ENCODE measurements around the gene IFFO2. TPM values are rescaled to one million over a fixed set of nuclear protein-coding genes. Genes with fewer than 3 reads are reported as not detected.

IFFO2 gene
- total RNA-seq, 2 donors from 2014 or later = 4.6 to 6.4 TPM

DNA sequence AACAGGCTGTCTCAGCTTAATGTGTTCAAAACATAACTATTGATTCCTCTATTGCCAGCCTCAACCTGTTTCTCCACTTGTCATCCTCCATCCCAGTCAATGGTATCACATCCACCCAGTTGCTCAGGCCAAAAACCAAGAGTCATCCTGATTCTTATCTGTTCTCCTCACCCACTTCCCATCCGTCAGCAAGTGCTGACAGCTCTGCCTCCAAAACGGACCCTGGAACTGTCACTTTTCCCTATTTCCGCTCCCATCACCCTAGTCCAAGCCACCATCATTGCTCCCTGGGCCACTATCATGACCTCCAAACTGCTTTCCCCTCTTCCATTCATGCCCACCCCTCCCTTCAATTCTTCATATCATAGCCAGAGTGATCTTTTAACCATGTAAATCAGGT is 36.2 kb upstream of the IFFO2 start:
- H3K9me3 Mint-ChIP-seq = no peaks in the 10 kb centered on the region
- Histone ChIP-seq H3K9ac (ENCODE audit: extremely low read depth, low read length, poor library complexity, severe bottlenecking) (no peak overlapping the region), H3K27ac (ENCODE audit: low read depth, low read length) (no peak overlapping the region), H3K4me1 (ENCODE audit: control insufficient read depth, insufficient read depth, low read length) (peaks cover 4% of the 10 kb centered on the region), H3K4me3 (ENCODE audit: low read length) (no peak overlapping the region), H3K9me3 (ENCODE audit: control insufficient read depth, low read length) (no peaks in the 10 kb centered on the region), H3K36me3 (ENCODE audit: control insufficient read depth, insufficient read depth, low read length) (no peaks in the 10 kb centered on the region), H3K27me3 (ENCODE audit: control insufficient read depth, insufficient read depth, low read length, poor library complexity, severe bottlenecking) (no peaks in the 10 kb centered on the region)
- WGBS, 2 experiments (ENCODE audit: insufficient coverage in 1 of 2, insufficient read length in 1 of 2) = 88 to 92% methylated on average over 3 of the region's 3 CpGs
- peaks cover 9% of the 10 kb centered on the region for H3K4me1 Mint-ChIP-seq
- H3K27me3 Mint-ChIP-seq (ENCODE audit: insufficient read depth) = peaks cover 9% of the 10 kb centered on the region
- no peaks in the 10 kb centered on the region for H3K36me3 Mint-ChIP-seq (ENCODE audit: low read depth)
- TF ChIP-seq, protein P1, sequence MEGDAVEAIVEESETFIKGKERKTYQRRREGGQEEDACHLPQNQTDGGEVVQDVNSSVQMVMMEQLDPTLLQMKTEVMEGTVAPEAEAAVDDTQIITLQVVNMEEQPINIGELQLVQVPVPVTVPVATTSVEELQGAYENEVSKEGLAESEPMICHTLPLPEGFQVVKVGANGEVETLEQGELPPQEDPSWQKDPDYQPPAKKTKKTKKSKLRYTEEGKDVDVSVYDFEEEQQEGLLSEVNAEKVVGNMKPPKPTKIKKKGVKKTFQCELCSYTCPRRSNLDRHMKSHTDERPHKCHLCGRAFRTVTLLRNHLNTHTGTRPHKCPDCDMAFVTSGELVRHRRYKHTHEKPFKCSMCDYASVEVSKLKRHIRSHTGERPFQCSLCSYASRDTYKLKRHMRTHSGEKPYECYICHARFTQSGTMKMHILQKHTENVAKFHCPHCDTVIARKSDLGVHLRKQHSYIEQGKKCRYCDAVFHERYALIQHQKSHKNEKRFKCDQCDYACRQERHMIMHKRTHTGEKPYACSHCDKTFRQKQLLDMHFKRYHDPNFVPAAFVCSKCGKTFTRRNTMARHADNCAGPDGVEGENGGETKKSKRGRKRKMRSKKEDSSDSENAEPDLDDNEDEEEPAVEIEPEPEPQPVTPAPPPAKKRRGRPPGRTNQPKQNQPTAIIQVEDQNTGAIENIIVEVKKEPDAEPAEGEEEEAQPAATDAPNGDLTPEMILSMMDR (conservative IDR thresholded peaks at IDR 0.05) = no peak
- H3K4me3 Mint-ChIP-seq = no peak overlapping the region
- H3K27ac Mint-ChIP-seq = no peak overlapping the region
- DNase-seq = no peak

DNA sequence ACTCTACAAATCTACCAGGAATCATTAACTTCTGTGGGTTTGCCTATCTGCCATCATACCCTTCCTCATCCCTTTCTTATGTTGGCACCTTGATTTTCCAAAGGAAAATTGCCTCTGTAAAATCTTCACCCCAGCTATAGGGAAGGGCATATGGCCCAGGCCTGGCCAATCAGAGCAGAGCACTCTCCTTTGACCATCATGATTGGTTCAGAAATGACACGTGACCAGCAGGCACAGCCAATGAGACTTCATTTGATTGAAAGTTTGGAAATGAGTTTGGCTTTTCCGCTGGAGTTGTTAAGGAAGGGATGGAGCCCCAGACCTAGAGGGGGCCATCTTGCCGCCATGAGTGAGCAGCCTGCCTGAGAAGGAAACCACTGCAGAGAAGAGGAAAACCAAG is 35.1 kb upstream of the IFFO2 start:
- Histone ChIP-seq H3K4me1 (ENCODE audit: control insufficient read depth, insufficient read depth, low read length) (peaks cover 4% of the 10 kb centered on the region), H3K4me3 (ENCODE audit: low read length) (no peak overlapping the region), H3K9me3 (ENCODE audit: control insufficient read depth, low read length) (no peaks in the 10 kb centered on the region), H3K9ac (ENCODE audit: extremely low read depth, low read length, poor library complexity, severe bottlenecking) (no peak overlapping the region), H3K36me3 (ENCODE audit: control insufficient read depth, insufficient read depth, low read length) (no peaks in the 10 kb centered on the region), H3K27ac (ENCODE audit: low read depth, low read length) (no peak overlapping the region), H3K27me3 (ENCODE audit: control insufficient read depth, insufficient read depth, low read length, poor library complexity, severe bottlenecking) (no peaks in the 10 kb centered on the region)
- no peaks in the 10 kb centered on the region for H3K9me3 Mint-ChIP-seq
- H3K4me3 Mint-ChIP-seq = no peak overlapping the region
- no peak overlapping the region for H3K27ac Mint-ChIP-seq
- WGBS, 2 experiments (ENCODE audit: insufficient coverage in 1 of 2, insufficient read length in 1 of 2) = 92 to 100% methylated on average over 2 to 3 of the region's 3 CpGs
- peaks cover 9% of the 10 kb centered on the region for H3K4me1 Mint-ChIP-seq
- no peaks in the 10 kb centered on the region for H3K36me3 Mint-ChIP-seq (ENCODE audit: low read depth)
- H3K27me3 Mint-ChIP-seq (ENCODE audit: insufficient read depth) = peaks cover 3% of the 10 kb centered on the region
- DNase-seq = no peak
- TF ChIP-seq, protein P1 (conservative IDR thresholded peaks at IDR 0.05) = no peak

DNA sequence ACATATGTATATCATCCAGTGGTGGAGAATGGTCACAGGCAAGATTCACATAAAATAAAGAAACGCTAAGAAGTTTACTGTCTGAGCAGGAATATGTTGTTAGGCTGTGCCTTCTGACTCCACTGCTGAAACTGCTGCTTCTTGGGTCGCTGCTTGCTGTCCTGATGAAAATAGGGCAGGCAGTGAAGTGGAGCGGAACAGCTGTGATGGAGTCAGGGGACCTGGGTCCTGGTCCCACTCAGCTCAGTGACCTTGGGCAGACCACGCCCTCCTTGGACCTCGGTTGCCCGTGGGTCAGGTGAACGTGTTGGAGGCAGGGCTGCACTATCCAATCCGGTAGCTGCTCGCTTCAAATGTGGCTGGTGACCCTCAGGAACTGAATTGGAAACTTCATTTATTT is 33.4 kb upstream of the IFFO2 start:
- Histone ChIP-seq H3K4me1 (ENCODE audit: control insufficient read depth, insufficient read depth, low read length) (peaks cover 4% of the 10 kb centered on the region), H3K27me3 (ENCODE audit: control insufficient read depth, insufficient read depth, low read length, poor library complexity, severe bottlenecking) (no peaks in the 10 kb centered on the region), H3K4me3 (ENCODE audit: low read length) (no peak overlapping the region), H3K27ac (ENCODE audit: low read depth, low read length) (no peak overlapping the region), H3K36me3 (ENCODE audit: control insufficient read depth, insufficient read depth, low read length) (no peaks in the 10 kb centered on the region), H3K9me3 (ENCODE audit: control insufficient read depth, low read length) (no peaks in the 10 kb centered on the region), H3K9ac (ENCODE audit: extremely low read depth, low read length, poor library complexity, severe bottlenecking) (no peak overlapping the region)
- Mint-ChIP-seq H3K27me3 (ENCODE audit: insufficient read depth) (peaks cover 7% of the 10 kb centered on the region), H3K27ac (no peak overlapping the region), H3K9me3 (no peaks in the 10 kb centered on the region), H3K4me3 (no peak overlapping the region), H3K4me1 (peaks cover 9% of the 10 kb centered on the region), H3K36me3 (ENCODE audit: low read depth) (no peaks in the 10 kb centered on the region)
- TF ChIP-seq, protein P1 (conservative IDR thresholded peaks at IDR 0.05) = no peak
- no peak for DNase-seq
- WGBS, 2 experiments (ENCODE audit: insufficient coverage in 1 of 2, insufficient read length in 1 of 2) = 81 to 88% methylated on average over 8 to 9 of the region's 9 CpGs

Data from endodermal cell (in vitro differentiated cells).